Stimulated activated memory B cell treated with anti-CD40 and anti-IgM and Interleukin-4, amounts not matched to agents 10 μg/mL and 1 μg/mL and 100 μg/mL, for 72 hours (primary cell): ENCODE data around the gene F3.

Experiments used
- ATAC-seq: fragments of 150-1000 bp; cut with Tn5 transposase; 2 replicates; pipeline ENCODE4 v1.10.0; 2021
- H3K27ac Mint-ChIP-seq: one replicate; pipeline ENCODE4 v1.8.0; 2022; ENCODE audit warnings: mild to moderate bottlenecking, mixed read lengths
- H3K27me3 Mint-ChIP-seq: one replicate; pipeline ENCODE4 v1.8.0; 2022; ENCODE audit warnings: mixed read lengths
- H3K36me3 Mint-ChIP-seq: one replicate; pipeline ENCODE4 v1.8.0; 2022; ENCODE audit warnings: mixed read lengths
- H3K4me1 Mint-ChIP-seq: one replicate; pipeline ENCODE4 v1.8.0; 2022; ENCODE audit warnings: mixed read lengths
- H3K4me3 Mint-ChIP-seq: one replicate; pipeline ENCODE4 v1.8.0; 2022; ENCODE audit warnings: mild to moderate bottlenecking, moderate library complexity, mixed read lengths
- H3K9me3 Mint-ChIP-seq: one replicate; pipeline ENCODE4 v1.8.0; 2022; ENCODE audit warnings: mixed read lengths

Gene F3

DNA sequence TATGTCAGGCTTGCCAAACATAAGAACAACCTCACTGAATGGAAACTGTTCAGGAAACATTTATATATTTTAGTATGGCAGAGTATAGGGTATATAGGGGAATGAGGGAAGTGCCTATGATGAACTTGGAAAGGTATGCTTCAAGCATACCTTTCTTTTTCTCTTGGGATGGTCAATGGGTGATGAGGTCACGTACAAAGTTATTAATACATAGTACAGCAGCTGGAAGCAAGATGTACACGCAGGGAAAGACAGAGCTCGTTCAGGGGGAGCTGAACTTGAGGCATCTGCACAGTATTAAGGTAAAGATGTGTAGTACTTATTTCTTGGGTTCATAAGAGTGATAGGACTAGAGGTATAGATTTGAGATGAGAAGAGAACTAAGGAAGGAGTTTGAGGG lies 61.9 kb downstream of the F3 start:
- Mint-ChIP-seq H3K27me3 (no peaks in the 10 kb centered on the region), H3K9me3 (no peaks in the 10 kb centered on the region), H3K27ac (no peak overlapping the region), H3K4me3 (no peak overlapping the region), H3K4me1 (no peaks in the 10 kb centered on the region), H3K36me3 (peaks cover 46% of the 10 kb centered on the region)
- ATAC-seq = no peak
